Ovary (tissue), 9 donors: ENCODE data around the gene IFFO2. TPM values are rescaled to one million over a fixed set of nuclear protein-coding genes. Genes with fewer than 3 reads are reported as not detected.

Source experiments
- DNase-seq, 5 donors: peaks; one replicate each; pipeline ENCODE4 v3.0.0-alpha.2; 2019 to 2020
- H3K27ac ChIP-seq, 2 donors: fragments of 200-600 bp; one replicate each; pipeline versions ENCODE4 v1.5.1 to v1.8.0; 2019 to 2022
- H3K27me3 ChIP-seq: fragments of 200-600 bp; one replicate; pipeline ENCODE4 v1.8.0; 2022
- H3K36me3 ChIP-seq: fragments of 200-600 bp; sonication (generic); one replicate; pipeline ENCODE4 v1.5.1; 2019
- H3K4me1 ChIP-seq: one replicate; pipeline ENCODE4 v1.8.1; 2013; ENCODE audit warnings: mild to moderate bottlenecking, moderate library complexity; ENCODE audit not compliant: insufficient read depth
- H3K4me3 ChIP-seq: fragments of 200-600 bp; sonication (generic); one replicate; pipeline ENCODE4 v1.5.1; 2017
- H3K9me3 ChIP-seq, 2 donors: fragments of 200-600 bp in 1 of 2; sonication (generic) in 1 of 2; one replicate each; pipeline versions ENCODE4 v1.5.1 to v1.8.1; 2013 to 2019; ENCODE audit warnings: mild to moderate bottlenecking in 1 of 2, moderate library complexity in 1 of 2
- CTCF ChIP-seq, 3 donors: fragments of 450-650 bp in 2 of 3; fragments of 200-600 bp in 1 of 3; IDR thresholded peaks; one replicate each; pipeline versions ENCODE4 v1.5.1 to v1.8.0; 2016 to 2022; ENCODE audit warnings: antibody characterized with exemption in 3 of 3, mild to moderate bottlenecking in 1 of 3
- EP300 ChIP-seq: sonication (generic); formaldehyde crosslinking; IDR thresholded peaks from one replicate; pipeline ENCODE4 v1.6.1; 2017; ENCODE audit warnings: antibody characterized with exemption
- POLR2A ChIP-seq: fragments of 450-650 bp; IDR thresholded peaks from one replicate; pipeline ENCODE4 v1.6.1; 2017; ENCODE audit warnings: antibody characterized with exemption, mild to moderate bottlenecking, moderate library complexity
- WGBS, 3 donors: extraction: QIAGEN DNeasy Blood & Tissue Kit in 1 of 3; methylation state at CpG; one replicate each; pipeline versions ENCODE4 v1.1.5 to v1.1.7; 2013 to 2017; 5-methylcytosine and 5-hydroxymethylcytosine counted together
- intact Hi-C, 4 donors: fragments of 100-400 bp; cut with DNase I; formaldehyde crosslinking; loops; one replicate each; pipeline versions ENCODE4 v1.11.0 to v1.15.1; 2022 to 2023
- polyA plus RNA-seq, 2 donors: library from polyadenylated mRNA; stranded (reverse); fragments of 200-250 nt in 1 of 2; fragments of 350-450 nt in 1 of 2; fragmentation: Illumina TruSeq in 1 of 2; extraction: RNeasy Lipid Tissue Mini Kit (QIAGEN cat#74804) in 1 of 2; gene quantifications; one replicate each; pipeline ENCODE4 v1.2.3, GENCODE V29; 2013 to 2014
- total RNA-seq, 7 donors: library from RNA; depleted of rRNA in 2 of 7; stranded (reverse); fragments of >200 nt in 2 of 7; fragmentation: NEBNext Ultra II Directional in 3 of 7; extraction: Animal tissue kit (Norgen Biotek cat#: 25700) in 3 of 7; gene quantifications; one replicate each; pipeline versions ENCODE4 v1.1.0 to v1.2.4, GENCODE V29; 2016 to 2023
- donor health status: DM: no; HTN: no; CAD: no; lungs with moderate emphysema.
- donor health status: DM: no; HTN: no; CAD: no.
- donor health status: Bipolar disorder and iron deficiency.
- donor health status: DM: yes; HTN: yes; CAD: no.
- donor health status: DM: no; HTN: no; CAD: no.
- donor health status: DM: yes; HTN: yes; CAD: no.

Gene IFFO2
- total and polyA plus RNA-seq, 9 donors, result 3.4 to 11.2 (median 6.2) TPM

GRCh38 chr1:18972991-18973390 lies 16.5 kb upstream of the IFFO2 start:
- intact Hi-C loops, result no loop called here
- H3K9me3 ChIP-seq, result no peaks in the 10 kb centered on the region
- TF ChIP-seq EP300, result no peak
- no peak for TF ChIP-seq CTCF (IDR thresholded peaks at IDR 0.05)
- TF ChIP-seq POLR2A, result no peak
- no peak overlapping the region for H3K27ac ChIP-seq
- WGBS, 3 donors, result 60 to 74% (median 72%) methylated on average over 7 of the region's 7 CpGs
- no peak overlapping the region for H3K4me3 ChIP-seq
- no peaks in the 10 kb centered on the region for H3K4me1 ChIP-seq
- DNase-seq, result no peak
- no peaks in the 10 kb centered on the region for H3K36me3 ChIP-seq
- no peaks in the 10 kb centered on the region for H3K27me3 ChIP-seq

- no peak for DNase-seq
- no peaks in the 10 kb centered on the region for H3K36me3 ChIP-seq
- no peak overlapping the region for H3K27ac ChIP-seq
- intact Hi-C loops, result no loop called here
- H3K9me3 ChIP-seq, result no peaks in the 10 kb centered on the region
- 19 to 27% (median 25%) methylated on average over 2 of the region's 2 CpGs for whole genome bisulfite sequencing, 3 donors
- TF ChIP-seq CTCF (IDR thresholded peaks at IDR 0.05) (peak in 1 of 3 donors; percentile 33), POLR2A (no peak)
- no peaks in the 10 kb centered on the region for H3K4me1 ChIP-seq
- no peaks in the 10 kb centered on the region for H3K27me3 ChIP-seq
- H3K4me3 ChIP-seq, result no peak overlapping the region
Observed at GRCh38 chr1:18972531-18972930, 16.1 kb upstream of the IFFO2 start.

- Histone ChIP-seq H3K9me3 (no peaks in the 10 kb centered on the region), H3K4me3 (no peak overlapping the region), H3K27ac (no peak overlapping the region), H3K4me1 (no peaks in the 10 kb centered on the region), H3K36me3 (no peaks in the 10 kb centered on the region), H3K27me3 (no peaks in the 10 kb centered on the region)
- 46 to 68% (median 50%) methylated on average over 4 of the region's 4 CpGs for WGBS, 3 donors
- intact Hi-C loops, result no loop called here
- no peak for TF ChIP-seq POLR2A
- TF ChIP-seq CTCF (IDR thresholded peaks at IDR 0.05), result no peak
- no peak for TF ChIP-seq EP300
- DNase-seq, result no peak
Observed at GRCh38 chr1:18970762-18971161, 14.3 kb upstream of the IFFO2 start.

- intact Hi-C loops, result no loop called here
- TF ChIP-seq EP300, result no peak
- TF ChIP-seq CTCF (IDR thresholded peaks at IDR 0.05), result no peak
- no peak for TF ChIP-seq POLR2A
- Histone ChIP-seq H3K27me3 (no peaks in the 10 kb centered on the region), H3K4me1 (no peaks in the 10 kb centered on the region), H3K4me3 (no peak overlapping the region), H3K36me3 (no peaks in the 10 kb centered on the region), H3K27ac (no peak overlapping the region), H3K9me3 (no peaks in the 10 kb centered on the region)
- no peak for DNase-seq
- 83 to 85% (median 83%) methylated on average over 7 of the region's 7 CpGs for WGBS, 3 donors
Observed at GRCh38 chr1:18970358-18970757, 13.9 kb upstream of the IFFO2 start.
